ENCODE results near the gene WHRN.

WHRN gene

GRCh38 chr9:114397848-114398605 lies 107.2 kb downstream of the WHRN start:
- peak; percentile 99 for DNase-seq (ENCODE audit: low spot score)

GRCh38 chr9:114397219-114397847 lies 107.9 kb downstream of the WHRN start:
- no peak for DNase-seq (ENCODE audit: low spot score)

- peak; percentile 60 for DNase-seq (ENCODE audit: low spot score)
Measured at GRCh38 chr9:114396558-114397218, 108.6 kb downstream of the WHRN start.

GRCh38 chr9:114395768-114396167 lies 109.5 kb downstream of the WHRN start:
- no peak for DNase-seq (ENCODE audit: low spot score)

GRCh38 chr9:114395334-114395617 lies 110.0 kb downstream of the WHRN start:
- no peak for DNase-seq (ENCODE audit: low spot score)

- DNase-seq (ENCODE audit: low spot score) = no peak
Measured at GRCh38 chr9:114394523-114395333, 110.5 kb downstream of the WHRN start.

- no peak for DNase-seq (ENCODE audit: low spot score)
Measured at GRCh38 chr9:114392749-114393112, 112.5 kb downstream of the WHRN start.

GRCh38 chr9:114390952-114391351 lies 114.3 kb downstream of the WHRN start:
- no peak for DNase-seq (ENCODE audit: low spot score)

GRCh38 chr9:114389612-114390368 lies 115.5 kb downstream of the WHRN start:
- DNase-seq (ENCODE audit: low spot score) = no peak

- no peak for DNase-seq (ENCODE audit: low spot score)
Measured at GRCh38 chr9:114388764-114389375, 116.4 kb downstream of the WHRN start.

- no peak for DNase-seq (ENCODE audit: low spot score)
Measured at GRCh38 chr9:114388357-114388682, 117.0 kb downstream of the WHRN start.

- peak; percentile 76 for DNase-seq (ENCODE audit: low spot score)
Measured at GRCh38 chr9:114387680-114388356, 117.5 kb downstream of the WHRN start, which contains the start of gene AKNA. TSS of gene AKNA (minus strand) at chr9:114387982. CDS start at chr9:114381333, 6,649 bp downstream.

- peak; percentile 30 for DNase-seq (ENCODE audit: low spot score)
Measured at GRCh38 chr9:114386886-114387679, 118.2 kb downstream of the WHRN start.

GRCh38 chr9:114386361-114386885 lies 118.8 kb downstream of the WHRN start:
- no peak for DNase-seq (ENCODE audit: low spot score)

GRCh38 chr9:114385397-114386181 lies 119.7 kb downstream of the WHRN start:
- DNase-seq (ENCODE audit: low spot score) = peak; percentile 82

GRCh38 chr9:114384836-114385396 lies 120.4 kb downstream of the WHRN start:
- no peak for DNase-seq (ENCODE audit: low spot score)

GRCh38 chr9:114384341-114384740 lies 120.9 kb downstream of the WHRN start:
- no peak for DNase-seq (ENCODE audit: low spot score)

GRCh38 chr9:114383521-114384231 lies 121.6 kb downstream of the WHRN start:
- peak; percentile 43 for DNase-seq (ENCODE audit: low spot score)
